ENCODE data around the gene INVS. TPM values are rescaled to one million over a fixed set of nuclear protein-coding genes. Genes with fewer than 3 reads are reported as not detected.

The INVS gene
- polyA plus RNA-seq, 4 donors: 2.7 to 15.5 (median 6.4) TPM

DNA sequence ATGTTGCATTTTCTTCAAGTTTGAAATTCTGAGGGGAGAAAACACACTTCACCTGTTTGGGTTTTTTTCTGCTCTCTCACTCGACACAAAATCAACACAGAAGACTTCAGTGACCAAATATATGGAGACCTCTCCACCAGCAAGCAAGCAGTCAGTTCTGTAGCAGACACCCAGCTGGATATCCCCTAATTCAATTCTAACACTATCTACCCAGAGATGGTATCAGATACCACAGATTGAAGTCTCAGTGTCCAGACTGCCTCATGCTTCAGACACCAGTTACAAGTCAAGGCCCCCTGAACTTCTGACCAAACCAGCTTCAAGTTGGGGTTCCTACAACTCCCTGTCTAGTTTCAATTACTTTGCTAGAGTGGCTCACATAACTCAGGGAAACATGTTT, 97.8 kb downstream of the INVS start:
- peaks cover 0 to 3% (median 0%) of the 10 kb centered on the region in 3 donors for H3K36me3 ChIP-seq (ENCODE audit: control insufficient read depth in 3 of 3, insufficient read depth in 2 of 3, low read depth in 1 of 3, low read length in 3 of 3)
- peaks cover 0 to 5% of the 10 kb centered on the region in 2 donors for H3K9me3 ChIP-seq (ENCODE audit: control insufficient read depth in 2 of 2, insufficient read depth in 1 of 2, low read depth in 1 of 2, low read length in 1 of 2)
- no peak overlapping the region for H3K4me3 ChIP-seq (ENCODE audit: low read depth in 1 of 3, low read length in 3 of 3)
- peaks cover 0 to 4% (median 0%) of the 10 kb centered on the region in 3 donors for H3K4me1 ChIP-seq (ENCODE audit: control insufficient read depth in 3 of 3, insufficient read depth in 2 of 3, low read depth in 1 of 3, low read length in 2 of 3)
- no peaks in the 10 kb centered on the region for H3K27me3 ChIP-seq (ENCODE audit: control insufficient read depth in 3 of 3, insufficient read depth in 3 of 3, low read length in 3 of 3)
- no peak overlapping the region for H3K27ac ChIP-seq (ENCODE audit: low read depth in 1 of 3, low read length in 2 of 3)
- FAIRE-seq: no peak
- WGBS, 3 donors: 69 to 81% (median 76%) methylated on average over 1 of the region's 1 CpG
- no peak for DNase-seq

DNA sequence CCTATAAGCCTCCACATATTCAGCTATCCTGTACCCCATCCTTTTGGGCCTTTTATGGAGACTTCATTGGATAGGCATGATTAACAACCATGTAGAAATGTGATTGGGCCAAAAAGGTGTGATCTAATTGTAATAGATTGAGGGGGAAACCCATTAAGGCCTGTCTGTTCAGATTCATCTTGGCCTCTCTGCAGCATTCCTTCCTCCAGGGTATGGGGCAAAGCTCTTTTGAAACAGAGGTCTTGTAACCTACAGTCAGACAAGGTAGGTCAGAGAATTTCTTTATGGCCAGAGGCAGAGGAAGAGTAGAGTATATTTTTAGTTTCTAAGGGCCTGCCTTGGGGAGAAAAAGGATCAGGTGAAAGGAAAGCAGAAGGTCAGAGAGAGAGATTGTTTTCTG, 98.5 kb downstream of the INVS start:
- Histone ChIP-seq H3K36me3 (ENCODE audit: control insufficient read depth in 3 of 3, insufficient read depth in 2 of 3, low read depth in 1 of 3, low read length in 3 of 3) (peaks cover 0 to 3% (median 0%) of the 10 kb centered on the region in 3 donors), H3K4me3 (ENCODE audit: low read depth in 1 of 3, low read length in 3 of 3) (no peak overlapping the region), H3K27ac (ENCODE audit: low read depth in 1 of 3, low read length in 2 of 3) (no peak overlapping the region), H3K4me1 (ENCODE audit: control insufficient read depth in 3 of 3, insufficient read depth in 2 of 3, low read depth in 1 of 3, low read length in 2 of 3) (peaks cover 0 to 4% (median 0%) of the 10 kb centered on the region in 3 donors), H3K9me3 (ENCODE audit: control insufficient read depth in 2 of 2, insufficient read depth in 1 of 2, low read depth in 1 of 2, low read length in 1 of 2) (peaks cover 0 to 3% of the 10 kb centered on the region in 2 donors), H3K27me3 (ENCODE audit: control insufficient read depth in 3 of 3, insufficient read depth in 3 of 3, low read length in 3 of 3) (no peaks in the 10 kb centered on the region)
- FAIRE-seq (no peak), DNase-seq (no peak)

DNA sequence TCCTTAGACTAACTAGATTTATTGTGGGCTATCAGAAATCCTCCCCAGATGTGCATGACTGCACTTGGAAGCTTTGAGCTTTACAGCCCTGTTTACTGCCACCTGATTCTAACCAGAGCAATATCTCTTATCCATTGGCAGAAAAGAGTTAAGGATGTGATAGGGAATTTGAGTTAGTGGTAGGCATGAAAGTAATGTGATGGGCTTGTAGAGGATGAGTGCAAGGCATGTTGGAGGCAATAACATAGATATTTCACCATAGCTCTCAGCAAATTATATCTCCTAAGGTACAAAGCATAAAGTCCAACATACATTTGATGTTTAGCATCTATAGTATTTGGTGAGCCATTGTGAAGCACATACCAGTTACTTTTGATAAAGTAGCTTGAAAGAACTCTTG, 103.8 kb downstream of the INVS start:
- no peak for FAIRE-seq
- H3K27ac ChIP-seq (ENCODE audit: low read depth in 1 of 3, low read length in 2 of 3): no peak overlapping the region

DNA sequence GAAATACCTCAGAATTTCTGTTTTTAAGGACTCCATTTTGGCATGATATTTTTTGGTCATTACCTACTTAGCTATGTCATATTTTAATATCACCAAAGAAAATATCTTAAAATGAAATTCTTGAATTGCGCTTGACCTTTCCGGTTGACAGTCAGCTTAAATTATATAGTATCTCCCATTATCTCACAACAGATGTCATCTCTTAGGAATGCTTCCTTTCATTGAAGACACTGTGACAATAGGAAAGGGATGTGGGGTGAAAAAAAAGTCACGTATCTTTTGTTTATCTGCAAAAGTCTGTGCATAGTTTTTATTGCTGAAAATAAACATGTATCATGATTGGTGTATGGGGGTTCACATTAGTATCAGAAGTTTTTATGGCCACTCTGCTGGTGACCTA, 105.8 kb downstream of the INVS start:
- Histone ChIP-seq H3K4me3 (ENCODE audit: low read depth in 1 of 3, low read length in 3 of 3) (no peak overlapping the region), H3K36me3 (ENCODE audit: control insufficient read depth in 3 of 3, insufficient read depth in 2 of 3, low read depth in 1 of 3, low read length in 3 of 3) (no peaks in the 10 kb centered on the region), H3K27ac (ENCODE audit: low read depth in 1 of 3, low read length in 2 of 3) (no peak overlapping the region), H3K9me3 (ENCODE audit: control insufficient read depth in 2 of 2, insufficient read depth in 1 of 2, low read depth in 1 of 2, low read length in 1 of 2) (no peaks in the 10 kb centered on the region), H3K27me3 (ENCODE audit: control insufficient read depth in 3 of 3, insufficient read depth in 3 of 3, low read length in 3 of 3) (no peaks in the 10 kb centered on the region), H3K4me1 (ENCODE audit: control insufficient read depth in 3 of 3, insufficient read depth in 2 of 3, low read depth in 1 of 3, low read length in 2 of 3) (no peaks in the 10 kb centered on the region)
- WGBS, 3 donors: 77 to 94% (median 89%) methylated on average over 3 of the region's 3 CpGs
- FAIRE-seq (no peak), DNase-seq (no peak)

More for the DNA sequence above, 103.8 kb downstream of the INVS start:
- Histone ChIP-seq H3K9me3 (ENCODE audit: control insufficient read depth in 2 of 2, insufficient read depth in 1 of 2, low read depth in 1 of 2, low read length in 1 of 2) (no peaks in the 10 kb centered on the region), H3K4me1 (ENCODE audit: control insufficient read depth in 3 of 3, insufficient read depth in 2 of 3, low read depth in 1 of 3, low read length in 2 of 3) (no peaks in the 10 kb centered on the region), H3K36me3 (ENCODE audit: control insufficient read depth in 3 of 3, insufficient read depth in 2 of 3, low read depth in 1 of 3, low read length in 3 of 3) (no peaks in the 10 kb centered on the region), H3K27me3 (ENCODE audit: control insufficient read depth in 3 of 3, insufficient read depth in 3 of 3, low read length in 3 of 3) (no peaks in the 10 kb centered on the region), H3K4me3 (ENCODE audit: low read depth in 1 of 3, low read length in 3 of 3) (no peak overlapping the region)
- peak in 1 of 2 donors; percentile 57 for DNase-seq

DNA sequence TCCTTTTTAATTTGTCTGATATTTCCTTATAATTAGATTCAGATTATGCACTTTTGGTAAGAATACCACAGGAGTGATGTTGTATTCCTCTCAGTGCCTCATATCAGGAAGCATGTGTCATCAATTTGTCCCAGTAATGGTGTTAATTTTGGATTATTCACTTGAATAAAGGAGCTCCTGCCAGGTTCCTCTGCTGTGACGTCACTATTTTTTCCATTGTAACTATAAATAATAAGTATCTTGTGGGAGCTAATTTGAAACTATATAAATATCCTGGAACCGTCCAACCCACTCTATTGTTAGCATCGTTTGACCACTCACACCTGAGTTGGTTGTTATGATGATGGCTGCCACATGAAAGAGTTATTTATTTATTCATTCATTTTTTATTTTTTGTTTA, 107.9 kb downstream of the INVS start:
- DNase-seq (no peak), FAIRE-seq (no peak)
- H3K9me3 ChIP-seq (ENCODE audit: control insufficient read depth in 2 of 2, insufficient read depth in 1 of 2, low read depth in 1 of 2, low read length in 1 of 2): no peaks in the 10 kb centered on the region
- H3K4me3 ChIP-seq (ENCODE audit: low read depth in 1 of 3, low read length in 3 of 3): no peak overlapping the region
- WGBS, 3 donors: 73 to 90% (median 84%) methylated on average over 3 of the region's 3 CpGs
- H3K27ac ChIP-seq (ENCODE audit: low read depth in 1 of 3, low read length in 2 of 3): no peak overlapping the region
- H3K36me3 ChIP-seq (ENCODE audit: control insufficient read depth in 3 of 3, insufficient read depth in 2 of 3, low read depth in 1 of 3, low read length in 3 of 3): no peaks in the 10 kb centered on the region
- H3K27me3 ChIP-seq (ENCODE audit: control insufficient read depth in 3 of 3, insufficient read depth in 3 of 3, low read length in 3 of 3): no peaks in the 10 kb centered on the region
- no peaks in the 10 kb centered on the region for H3K4me1 ChIP-seq (ENCODE audit: control insufficient read depth in 3 of 3, insufficient read depth in 2 of 3, low read depth in 1 of 3, low read length in 2 of 3)

DNA sequence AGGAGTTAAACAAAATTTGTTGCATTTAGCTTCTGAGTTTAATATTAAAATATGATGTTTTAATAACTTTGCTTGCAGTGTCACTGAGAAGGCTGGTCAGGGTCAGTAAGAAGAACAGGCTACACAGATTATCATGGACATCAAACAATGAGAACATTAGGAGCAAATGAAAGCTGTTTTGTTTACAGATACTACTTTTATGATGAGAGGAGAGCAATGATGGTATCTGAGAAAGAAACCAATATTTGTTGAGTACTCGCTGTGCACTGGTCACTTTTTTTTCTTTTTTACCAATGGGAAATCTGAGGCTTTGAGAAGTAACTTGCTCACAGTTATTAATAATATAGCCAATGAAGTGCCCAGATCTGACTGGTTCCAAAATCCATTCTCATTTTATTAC, 109.6 kb downstream of the INVS start:
- Histone ChIP-seq H3K9me3 (ENCODE audit: control insufficient read depth in 2 of 2, insufficient read depth in 1 of 2, low read depth in 1 of 2, low read length in 1 of 2) (no peaks in the 10 kb centered on the region), H3K27me3 (ENCODE audit: control insufficient read depth in 3 of 3, insufficient read depth in 3 of 3, low read length in 3 of 3) (no peaks in the 10 kb centered on the region), H3K4me1 (ENCODE audit: control insufficient read depth in 3 of 3, insufficient read depth in 2 of 3, low read depth in 1 of 3, low read length in 2 of 3) (no peaks in the 10 kb centered on the region), H3K36me3 (ENCODE audit: control insufficient read depth in 3 of 3, insufficient read depth in 2 of 3, low read depth in 1 of 3, low read length in 3 of 3) (no peaks in the 10 kb centered on the region), H3K27ac (ENCODE audit: low read depth in 1 of 3, low read length in 2 of 3) (no peak overlapping the region), H3K4me3 (ENCODE audit: low read depth in 1 of 3, low read length in 3 of 3) (no peak overlapping the region)
- FAIRE-seq (no peak), DNase-seq (no peak)
- 93 to 98% (median 95%) methylated on average over 1 of the region's 1 CpG for WGBS, 3 donors

DNA sequence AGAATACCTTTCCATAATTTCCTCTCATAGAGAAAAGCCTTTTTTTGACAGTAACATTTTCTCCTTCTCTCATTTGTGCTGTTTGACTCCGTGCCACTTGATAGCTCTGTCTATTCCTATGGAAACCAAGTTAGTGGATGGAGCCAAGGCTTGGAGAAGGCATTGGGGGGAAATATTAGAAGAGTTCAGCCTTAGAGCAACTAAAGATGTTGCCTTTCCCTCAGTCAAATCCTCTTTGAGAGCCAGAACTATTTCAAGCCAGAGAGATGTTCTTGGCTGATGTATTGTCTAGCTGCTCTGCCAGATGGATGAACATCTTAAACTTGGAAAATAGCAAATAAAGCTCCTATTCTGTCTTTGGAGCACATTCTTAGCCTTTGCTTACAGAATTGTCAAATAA, 112.4 kb downstream of the INVS start:
- Histone ChIP-seq H3K27ac (ENCODE audit: low read depth in 1 of 3, low read length in 2 of 3) (no peak overlapping the region), H3K36me3 (ENCODE audit: control insufficient read depth in 3 of 3, insufficient read depth in 2 of 3, low read depth in 1 of 3, low read length in 3 of 3) (no peaks in the 10 kb centered on the region), H3K4me1 (ENCODE audit: control insufficient read depth in 3 of 3, insufficient read depth in 2 of 3, low read depth in 1 of 3, low read length in 2 of 3) (no peaks in the 10 kb centered on the region), H3K9me3 (ENCODE audit: control insufficient read depth in 2 of 2, insufficient read depth in 1 of 2, low read depth in 1 of 2, low read length in 1 of 2) (no peaks in the 10 kb centered on the region), H3K4me3 (ENCODE audit: low read depth in 1 of 3, low read length in 3 of 3) (no peak overlapping the region), H3K27me3 (ENCODE audit: control insufficient read depth in 3 of 3, insufficient read depth in 3 of 3, low read length in 3 of 3) (no peaks in the 10 kb centered on the region)
- DNase-seq (no peak), FAIRE-seq (no peak)
- WGBS, 3 donors: 71 to 96% (median 94%) methylated on average over 1 of the region's 1 CpG

DNA sequence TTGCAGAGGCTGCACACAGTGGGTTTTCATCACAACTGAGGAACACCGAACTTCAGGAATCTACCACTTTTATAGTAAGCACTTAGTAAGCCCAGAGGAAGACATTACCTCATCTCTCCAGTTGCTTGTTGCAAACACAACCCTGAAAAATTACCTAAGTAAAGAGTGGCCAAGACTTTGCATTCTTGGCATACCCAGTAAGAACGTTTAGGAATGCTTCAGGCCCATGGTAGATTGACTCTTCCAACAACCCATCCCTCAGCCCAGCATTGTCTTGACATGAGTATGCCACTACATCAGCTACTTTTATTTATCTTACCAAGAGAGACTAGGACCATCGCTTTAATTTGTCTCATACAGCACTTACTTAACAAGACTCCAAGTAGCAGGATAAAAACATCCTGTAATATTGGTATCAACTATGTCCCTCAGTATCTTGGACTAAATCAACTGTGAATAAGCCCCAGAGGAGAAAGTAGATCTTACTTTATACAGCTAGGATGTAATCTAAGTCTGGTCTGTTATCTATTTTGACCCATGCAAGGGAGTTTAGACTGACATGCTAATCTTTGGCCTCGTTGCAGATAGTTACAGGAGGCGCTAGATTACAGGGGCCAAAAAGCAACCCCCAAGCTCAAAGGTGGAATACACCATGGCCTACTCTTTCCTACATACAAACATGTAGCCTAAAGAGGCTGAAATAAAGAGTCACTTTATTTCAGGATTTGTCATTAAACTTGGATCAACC, 114.9 kb downstream of the INVS start:
- DNase-seq: peak in 1 of 2 donors; percentile 12
- Histone ChIP-seq H3K27ac (ENCODE audit: low read depth in 1 of 3, low read length in 2 of 3) (no peak overlapping the region), H3K36me3 (ENCODE audit: control insufficient read depth in 3 of 3, insufficient read depth in 2 of 3, low read depth in 1 of 3, low read length in 3 of 3) (peaks cover 0 to 3% (median 0%) of the 10 kb centered on the region in 3 donors), H3K9me3 (ENCODE audit: control insufficient read depth in 2 of 2, insufficient read depth in 1 of 2, low read depth in 1 of 2, low read length in 1 of 2) (no peaks in the 10 kb centered on the region), H3K4me1 (ENCODE audit: control insufficient read depth in 3 of 3, insufficient read depth in 2 of 3, low read depth in 1 of 3, low read length in 2 of 3) (no peaks in the 10 kb centered on the region), H3K27me3 (ENCODE audit: control insufficient read depth in 3 of 3, insufficient read depth in 3 of 3, low read length in 3 of 3) (no peaks in the 10 kb centered on the region), H3K4me3 (ENCODE audit: low read depth in 1 of 3, low read length in 3 of 3) (no peak overlapping the region)
- FAIRE-seq: no peak
- 68 to 77% (median 76%) methylated on average over 5 of the region's 5 CpGs for WGBS, 3 donors

All from small intestine (tissue), 7 donors.